Measurements from ENCODE around the gene POTEG.
"Not testable (repeated sequence)": the region's sequence is repeated elsewhere in the genome, so short reads cannot be mapped to it uniquely, and the experiment has no call there.

The POTEG gene

GRCh38 chr14:19372813-19373500, 61.2 kb downstream of the POTEG start:
- not testable (repeated sequence) for DNase-seq

DNA sequence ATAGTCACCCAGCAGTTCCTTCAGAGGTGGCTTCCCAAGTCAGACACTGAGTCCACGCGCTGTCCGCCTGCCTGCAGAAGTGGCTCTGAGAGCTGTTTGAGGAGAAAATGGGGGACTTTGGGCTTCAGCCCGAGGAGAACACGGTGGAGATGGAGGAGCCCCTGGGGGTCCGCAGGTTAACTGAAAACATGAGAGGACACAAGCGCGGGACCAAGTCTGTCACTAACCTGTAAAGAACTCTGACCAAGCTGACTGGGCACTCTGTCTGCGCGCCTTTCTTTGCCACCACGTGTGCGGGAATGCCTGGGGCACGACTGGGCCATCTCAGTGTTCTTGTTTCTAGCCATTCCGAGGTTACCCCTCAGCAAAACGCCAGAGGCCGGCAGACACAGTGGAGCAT, 62.4 kb downstream of the POTEG start:
- DNase-seq, result not testable (repeated sequence)

GRCh38 chr14:19362803-19363202, 71.3 kb downstream of the POTEG start:
- DNase-seq, result not testable (repeated sequence)

- not testable (repeated sequence) for DNase-seq
Observed at GRCh38 chr14:19362323-19362722, 71.8 kb downstream of the POTEG start.

GRCh38 chr14:19361636-19362253, 72.4 kb downstream of the POTEG start:
- not testable (repeated sequence) for DNase-seq

GRCh38 chr14:19360937-19361635, 73.1 kb downstream of the POTEG start:
- not testable (repeated sequence) for DNase-seq
